Kidney (tissue), 14 donors: Measurements from ENCODE around the gene HNF4A. TPM values are rescaled to one million over a fixed set of nuclear protein-coding genes. Genes with fewer than 3 reads are reported as not detected.

ENCODE experiments used
- DNase-seq, 5 donors: peaks; one replicate each; pipeline ENCODE4 v3.0.0-alpha.2; 2013 to 2020
- FAIRE-seq: peaks from 2 replicates; lab custom pipeline; 2012; peaks lifted over from hg19 to GRCh38; lab: Jason Lieb, UNC
- H3K27ac ChIP-seq, 2 donors: one replicate each; pipeline ENCODE4 v1.7.0; 2013; ENCODE audit warnings: low read depth in 2 of 2, low read length in 2 of 2, inconsistent platforms in 1 of 2
- H3K27me3 ChIP-seq: one replicate; pipeline ENCODE4 v1.7.1; 2013; ENCODE audit warnings: low read length, inconsistent platforms; ENCODE audit not compliant: control insufficient read depth, insufficient read depth
- H3K36me3 ChIP-seq, 3 donors: one replicate each; pipeline versions ENCODE4 v1.7.0 to v1.7.1; 2013; ENCODE audit warnings: low read length in 3 of 3, control low read depth in 1 of 3, inconsistent platforms in 1 of 3; ENCODE audit not compliant: insufficient read depth in 3 of 3, control insufficient read depth in 2 of 3
- H3K4me1 ChIP-seq, 3 donors: one replicate each; pipeline versions ENCODE4 v1.7.0 to v1.7.1; 2013; ENCODE audit warnings: low read length in 3 of 3, inconsistent platforms in 1 of 3, low read depth in 1 of 3; ENCODE audit not compliant: control insufficient read depth in 2 of 3, insufficient read depth in 2 of 3
- H3K4me3 ChIP-seq, 3 donors: one replicate each; pipeline versions ENCODE4 v1.7.0 to v1.8.1; 2013; ENCODE audit warnings: low read length in 3 of 3, control low read depth in 1 of 3, inconsistent platforms in 1 of 3
- H3K9ac ChIP-seq, 3 donors: one replicate each; pipeline versions ENCODE4 v1.7.0 to v1.7.1; 2013; ENCODE audit warnings: low read length in 3 of 3, control low read depth in 1 of 3, inconsistent platforms in 1 of 3
- H3K9me3 ChIP-seq, 3 donors: one replicate each; pipeline versions ENCODE4 v1.7.0 to v1.7.1; 2013; ENCODE audit warnings: low read length in 3 of 3, control low read depth in 1 of 3, inconsistent platforms in 1 of 3; ENCODE audit not compliant: control insufficient read depth in 2 of 3, insufficient read depth in 1 of 3
- intact Hi-C: fragments of 100-400 bp; cut with DNase I; formaldehyde crosslinking; loops from one replicate; pipeline ENCODE4 v1.11.1; 2022
- microRNA-seq: library from miRNA; unstranded; fragments of <30 nt; microRNA quantifications from one replicate; pipeline ENCODE4 v1.2.0, GENCODE V29; 2020
- polyA plus RNA-seq: library from polyadenylated mRNA; stranded (reverse); fragments of 350-450 nt; fragmentation: Illumina TruSeq; extraction: RNeasy Lipid Tissue Mini Kit (QIAGEN cat#74804); gene quantifications from one replicate; pipeline ENCODE4 v1.2.3, GENCODE V29; 2014; ENCODE audit warnings: low read depth, low replicate concordance; ENCODE audit not compliant: insufficient read depth
- total RNA-seq: library from RNA; stranded (reverse); fragmentation: NEBNext Ultra II Directional; extraction: Animal tissue kit (Norgen Biotek cat#: 25700); gene quantifications from one replicate; pipeline ENCODE4 v1.2.1, GENCODE V29; 2021
- TF ChIP-seq, protein P1 (sequence below): IDR thresholded peaks from 3 replicates; pipeline ENCODE4 v1.5.1; 2012; ENCODE audit warnings: mild to moderate bottlenecking, moderate library complexity, borderline replicate concordance; ENCODE audit not compliant: insufficient read depth; ENCODE audit errors: extremely low read depth
- donor health status: control.
- donor health status: control.
- donor health status: control.
- donor health status: control.
- donor health status: control.
- donor health status: DM: yes; HTN: yes; CAD: no.
- donor health status: Normal renal cell carcinoma (clear cell type).

HNF4A gene
- total and polyA plus RNA-seq, 2 donors from 2014 or later, result 26.0 to 42.1 TPM

DNA sequence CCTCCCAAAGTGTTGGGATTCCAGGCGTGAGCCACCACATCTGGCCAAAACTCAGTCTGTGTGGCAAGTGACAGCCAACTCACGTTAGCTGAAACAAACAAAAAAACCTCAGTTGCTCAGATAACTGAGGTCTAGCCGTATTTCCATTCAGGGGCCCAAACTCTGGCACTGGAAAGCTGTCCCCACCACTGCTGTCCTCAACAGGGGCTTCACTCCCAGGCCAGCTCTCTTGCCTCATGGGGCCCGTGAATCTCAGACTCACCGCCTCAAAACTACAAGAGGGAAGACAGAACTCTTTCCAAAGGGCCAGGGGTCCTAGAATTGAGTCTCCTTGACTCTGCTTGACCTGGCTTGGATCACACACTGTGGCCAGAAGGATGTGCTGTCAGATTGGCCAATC lies 127.6 kb downstream of the HNF4A start:
- TF ChIP-seq, protein P1, sequence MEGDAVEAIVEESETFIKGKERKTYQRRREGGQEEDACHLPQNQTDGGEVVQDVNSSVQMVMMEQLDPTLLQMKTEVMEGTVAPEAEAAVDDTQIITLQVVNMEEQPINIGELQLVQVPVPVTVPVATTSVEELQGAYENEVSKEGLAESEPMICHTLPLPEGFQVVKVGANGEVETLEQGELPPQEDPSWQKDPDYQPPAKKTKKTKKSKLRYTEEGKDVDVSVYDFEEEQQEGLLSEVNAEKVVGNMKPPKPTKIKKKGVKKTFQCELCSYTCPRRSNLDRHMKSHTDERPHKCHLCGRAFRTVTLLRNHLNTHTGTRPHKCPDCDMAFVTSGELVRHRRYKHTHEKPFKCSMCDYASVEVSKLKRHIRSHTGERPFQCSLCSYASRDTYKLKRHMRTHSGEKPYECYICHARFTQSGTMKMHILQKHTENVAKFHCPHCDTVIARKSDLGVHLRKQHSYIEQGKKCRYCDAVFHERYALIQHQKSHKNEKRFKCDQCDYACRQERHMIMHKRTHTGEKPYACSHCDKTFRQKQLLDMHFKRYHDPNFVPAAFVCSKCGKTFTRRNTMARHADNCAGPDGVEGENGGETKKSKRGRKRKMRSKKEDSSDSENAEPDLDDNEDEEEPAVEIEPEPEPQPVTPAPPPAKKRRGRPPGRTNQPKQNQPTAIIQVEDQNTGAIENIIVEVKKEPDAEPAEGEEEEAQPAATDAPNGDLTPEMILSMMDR, result no peak
- FAIRE-seq (no peak), DNase-seq (no peak)
- no peaks in the 10 kb centered on the region for H3K9me3 ChIP-seq
- H3K36me3 ChIP-seq, result peaks cover 1 to 10% (median 4%) of the 10 kb centered on the region in 3 donors
- intact Hi-C loops, result no loop called here
- H3K4me1 ChIP-seq, result peaks cover 0 to 3% (median 0%) of the 10 kb centered on the region in 3 donors
- no peak overlapping the region for H3K27ac ChIP-seq
- no peak overlapping the region for H3K9ac ChIP-seq
- H3K4me3 ChIP-seq, result no peak overlapping the region
- no peaks in the 10 kb centered on the region for H3K27me3 ChIP-seq

Small RNAs within 50 kb of the gene (microRNA-seq; reads per million reads assigned to microRNA genes)
- not detected for gene MIR3646

Other genes with a start within 250 kb of the HNF4A start
- gene JPH2, start 168.5 kb upstream of the HNF4A start, total RNA-seq, result 11.4 TPM
- 2.5 TPM for gene JPH2, start 168.5 kb upstream of the HNF4A start, polyA plus RNA-seq
- gene OSER1, start 144.9 kb upstream of the HNF4A start, total RNA-seq, result 33.5 TPM
- gene OSER1, start 144.9 kb upstream of the HNF4A start, polyA plus RNA-seq, result 29.3 TPM
- not detected for gene GDAP1L1, start 108.4 kb upstream of the HNF4A start, total RNA-seq
- not detected for gene GDAP1L1, start 108.4 kb upstream of the HNF4A start, polyA plus RNA-seq
- 10.0 TPM for gene FITM2, start 44.5 kb upstream of the HNF4A start, total RNA-seq
- 12.5 TPM for gene FITM2, start 44.5 kb upstream of the HNF4A start, polyA plus RNA-seq
- not detected for gene R3HDML, start 18.7 kb upstream of the HNF4A start, total RNA-seq
- gene R3HDML, start 18.7 kb upstream of the HNF4A start, polyA plus RNA-seq, result not detected
- gene TTPAL, start 120.2 kb downstream of the HNF4A start, total RNA-seq, result 13.5 TPM
- gene TTPAL, start 120.2 kb downstream of the HNF4A start, polyA plus RNA-seq, result 3.5 TPM
- gene SERINC3, start 166.4 kb downstream of the HNF4A start, total RNA-seq, result 90.4 TPM
- 41.6 TPM for gene SERINC3, start 166.4 kb downstream of the HNF4A start, polyA plus RNA-seq
- 71.1 TPM for gene PKIG, start 226.9 kb downstream of the HNF4A start, total RNA-seq
- gene PKIG, start 226.9 kb downstream of the HNF4A start, polyA plus RNA-seq, result 150 TPM